Stimulated activated CD4-positive, alpha-beta T cell treated with anti-CD3 and anti-CD28 coated beads, Interleukin-2, amount 100 ng/mL, for 4 hours (primary cell): ENCODE results near the gene RORB.

Source experiments
- DNase-seq: peaks from one replicate; pipeline ENCODE4 v3.0.0-alpha.2; 2020; ENCODE audit warnings: low read depth

The RORB gene

DNA sequence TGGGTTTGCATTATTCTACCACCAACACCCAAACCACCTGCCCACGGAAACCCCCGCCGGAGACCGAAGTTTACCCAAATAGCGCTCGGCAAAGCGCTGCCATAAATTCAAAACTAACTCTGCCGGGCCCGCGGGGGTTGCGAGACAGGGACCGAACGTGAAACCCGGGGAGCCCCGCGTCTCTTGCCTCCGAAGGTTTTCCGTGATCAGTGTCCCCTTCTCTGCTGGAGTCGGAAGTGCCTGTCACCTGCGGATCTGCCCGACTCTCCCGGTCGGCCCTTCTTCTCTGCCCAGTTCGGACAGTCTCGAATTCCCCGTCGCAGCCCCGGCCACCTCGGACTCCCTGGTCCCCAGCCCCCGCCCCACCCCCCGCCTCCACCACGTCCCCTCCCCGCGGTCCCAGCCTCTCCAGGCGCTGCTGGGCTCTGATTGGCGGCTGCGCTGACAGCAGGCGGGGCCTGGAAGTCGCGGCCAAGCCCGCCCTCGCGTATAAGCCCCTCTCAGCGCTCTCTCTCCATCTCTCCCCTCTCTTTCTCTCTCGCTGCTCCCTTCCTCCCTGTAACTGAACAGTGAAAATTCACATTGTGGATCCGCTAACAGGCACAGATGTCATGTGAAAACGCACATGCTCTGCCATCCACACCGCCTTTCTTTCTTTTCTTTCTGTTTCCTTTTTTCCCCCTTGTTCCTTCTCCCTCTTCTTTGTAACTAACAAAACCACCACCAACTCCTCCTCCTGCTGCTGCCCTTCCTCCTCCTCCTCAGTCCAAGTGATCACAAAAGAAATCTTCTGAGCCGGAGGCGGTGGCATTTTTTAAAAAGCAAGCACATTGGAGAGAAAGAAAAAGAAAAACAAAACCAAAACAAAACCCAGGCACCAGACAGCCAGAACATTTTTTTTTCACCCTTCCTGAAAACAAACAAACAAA lies at the start of gene RORB:
Gene RORB (plus strand): TSS at position 517 of the 929 bp plus-strand sequence. CDS start 642 bp downstream, outside the sequence.
- DNase-seq: no peak

DNA sequence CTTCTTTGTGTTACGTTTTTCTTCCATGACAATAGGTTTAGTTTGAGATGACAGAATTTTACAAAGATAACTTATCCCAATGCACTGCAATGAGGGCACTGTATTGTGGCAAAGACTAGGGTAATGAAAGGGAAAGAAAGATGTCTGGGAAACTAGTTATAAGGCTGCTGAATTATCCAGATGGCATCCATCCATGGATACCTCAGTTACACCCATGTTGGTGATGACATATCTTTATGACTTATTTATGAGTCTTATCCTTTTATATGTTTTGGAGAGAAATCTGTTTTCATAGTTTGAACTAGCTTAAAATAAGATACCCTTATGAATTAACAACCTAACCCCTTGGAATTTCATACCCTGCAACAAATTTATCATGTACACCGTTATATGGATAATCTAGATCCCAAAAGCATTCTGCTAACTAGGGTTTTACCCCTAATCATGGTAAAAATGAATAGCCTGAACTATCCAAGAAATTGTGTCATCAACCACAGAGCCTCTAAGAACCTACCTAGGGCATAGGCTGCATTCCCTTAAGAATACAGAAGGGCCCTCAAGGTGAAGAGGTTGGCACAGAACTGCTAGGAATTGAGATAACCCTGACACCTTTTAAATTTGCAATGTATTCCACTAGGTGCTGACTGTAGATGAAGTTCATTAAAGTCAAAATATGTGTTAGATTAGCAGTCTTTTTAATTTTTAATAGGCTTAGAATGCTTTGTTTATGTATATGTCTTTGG lies 49.5 kb upstream of the RORB start:
- no peak for DNase-seq

DNA sequence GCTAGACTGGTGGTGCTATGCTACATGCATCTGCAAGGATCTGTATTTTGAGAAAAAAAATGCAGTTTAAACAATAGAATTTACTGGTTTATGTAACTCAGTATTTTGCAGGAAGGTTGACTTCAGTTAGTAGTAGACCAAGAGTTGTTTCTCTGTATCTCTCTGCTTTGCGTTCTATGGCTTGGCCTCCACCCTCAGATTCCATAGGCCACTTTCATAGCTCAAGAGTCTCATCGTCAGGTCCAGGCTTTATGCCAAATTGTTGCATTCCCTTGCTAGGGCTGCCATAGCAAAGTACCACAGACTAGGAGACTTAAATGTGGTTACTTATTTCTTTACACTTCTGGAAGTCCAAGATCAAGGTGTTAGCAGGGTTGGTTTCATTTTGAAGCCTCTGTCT lies 48.1 kb upstream of the RORB start:
- DNase-seq: no peak

GRCh38 chr9:74458832-74459231 lies 38.3 kb upstream of the RORB start:
- DNase-seq: no peak

- no peak for DNase-seq
Measured at GRCh38 chr9:74463825-74464224, 33.3 kb upstream of the RORB start.

DNA sequence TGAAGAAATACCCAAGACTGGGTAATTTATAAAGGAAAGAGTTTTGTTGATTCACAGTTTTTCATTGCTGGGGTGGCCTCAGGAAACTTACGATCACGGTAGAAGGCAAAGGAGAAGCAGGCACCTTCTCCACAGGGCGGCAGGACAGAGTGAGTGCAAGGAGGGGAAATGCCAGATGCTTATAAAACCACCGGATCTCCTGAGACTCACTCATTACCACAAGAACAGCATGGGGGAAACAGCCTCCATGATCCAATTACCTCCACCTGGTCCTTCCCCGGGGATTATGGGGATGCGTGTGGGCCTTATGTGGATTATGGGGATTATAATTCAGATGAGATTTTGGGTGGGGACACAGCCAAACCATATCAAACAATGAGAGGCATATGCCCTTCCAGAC lies 18.5 kb upstream of the RORB start:
- no peak for DNase-seq

DNA sequence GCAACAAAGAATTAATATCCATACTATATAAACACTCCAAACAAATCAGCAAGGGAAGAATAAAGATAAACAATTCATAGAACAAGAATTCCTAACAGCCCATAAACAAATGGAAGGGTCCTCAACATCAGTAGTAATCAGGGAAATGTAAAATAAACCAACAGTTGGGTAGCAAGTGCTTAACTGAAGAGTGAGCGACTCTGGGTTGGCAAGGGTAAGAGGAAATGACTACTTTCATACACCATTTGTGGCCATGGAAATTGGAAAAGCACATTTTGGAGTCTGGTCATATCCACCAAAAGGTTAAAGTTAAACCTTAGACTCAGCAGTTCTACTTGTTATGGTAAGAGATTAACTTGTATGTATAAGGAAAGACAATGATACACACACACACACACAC lies 17.4 kb upstream of the RORB start:
- DNase-seq: no peak

DNA sequence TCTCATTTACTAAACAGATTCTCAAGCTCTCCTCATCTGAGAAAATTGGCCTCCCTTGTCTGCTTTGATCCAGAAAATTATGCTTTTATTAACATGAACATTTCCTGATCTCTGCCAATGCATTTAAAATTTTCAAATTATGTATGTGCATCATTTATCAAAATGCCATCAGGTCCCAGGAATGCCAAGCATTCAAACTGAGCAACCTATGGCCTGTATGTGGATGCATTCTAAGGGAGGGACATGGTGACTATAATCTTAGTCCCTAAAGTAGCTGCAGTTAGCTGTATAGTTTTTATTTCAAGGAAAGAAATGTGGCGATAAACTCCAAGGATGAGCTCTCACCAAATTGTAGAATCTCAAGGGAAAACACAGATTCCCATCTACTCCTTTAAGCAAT lies 9.7 kb upstream of the RORB start:
- DNase-seq: no peak

DNA sequence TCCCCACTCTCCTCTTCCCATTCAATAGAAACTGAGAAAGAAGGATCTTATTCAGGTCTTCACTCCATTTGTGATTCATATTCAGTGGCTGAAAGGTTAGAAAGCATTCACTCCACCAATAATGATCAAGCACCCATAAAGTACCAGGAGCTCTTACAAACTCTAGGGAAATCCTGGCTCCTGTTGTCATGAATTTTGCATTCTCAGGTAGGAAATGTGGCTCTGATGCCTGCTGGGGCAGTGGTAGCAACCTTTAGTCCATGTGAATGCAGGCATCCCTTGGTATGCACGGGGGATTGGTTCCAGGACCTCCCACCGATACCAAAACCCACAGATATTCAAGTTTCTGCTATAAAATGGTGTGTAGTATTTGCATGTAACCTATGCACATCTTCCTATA lies 3.6 kb upstream of the RORB start:
- no peak for DNase-seq

- DNase-seq: no peak
Measured at GRCh38 chr9:74494490-74494889, 2.6 kb upstream of the RORB start.

- DNase-seq: no peak
Measured at GRCh38 chr9:74496406-74496805, 729 bp upstream of the RORB start.

DNA sequence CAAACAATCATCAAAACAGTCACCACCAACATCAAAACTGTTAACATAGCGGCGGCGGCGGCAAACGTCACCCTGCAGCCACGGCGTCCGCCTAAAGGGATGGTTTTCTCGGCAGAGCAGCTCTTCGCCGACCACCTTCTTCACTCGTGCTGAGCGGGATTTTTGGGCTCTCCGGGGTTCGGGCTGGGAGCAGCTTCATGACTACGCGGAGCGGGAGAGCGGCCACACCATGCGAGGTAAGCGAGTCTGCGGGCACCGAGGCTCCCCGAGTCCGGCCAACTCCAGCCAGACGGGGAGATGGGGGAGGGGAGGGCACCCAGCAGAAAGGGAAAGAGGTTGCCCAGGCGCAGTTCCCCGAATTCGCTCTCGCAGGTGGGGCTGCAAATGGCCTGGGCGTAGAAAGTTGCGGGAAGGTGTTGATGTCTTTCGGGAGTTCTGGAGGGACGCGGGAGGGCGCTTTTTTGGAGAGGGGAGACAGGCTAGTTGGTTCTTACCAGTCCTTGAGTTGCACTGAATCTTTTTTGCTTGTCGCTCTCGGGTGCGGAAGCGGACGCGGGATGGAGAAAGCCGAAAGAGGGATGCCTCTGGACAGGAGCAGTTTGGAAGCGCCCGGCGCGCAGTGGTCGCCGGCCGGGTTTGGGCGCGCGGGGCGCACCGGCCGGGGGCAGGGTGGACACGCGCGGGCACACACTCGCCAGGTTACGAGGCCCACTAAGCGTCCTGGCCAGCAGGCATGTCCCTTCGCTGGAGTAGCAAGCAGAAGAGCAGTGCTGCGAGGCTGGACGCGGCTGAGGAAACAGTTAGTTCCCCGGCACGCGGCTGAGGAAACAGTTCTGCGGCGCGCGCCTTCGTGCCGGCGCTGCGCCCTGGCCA lies 849 bp downstream of the RORB start:
- DNase-seq: no peak

DNA sequence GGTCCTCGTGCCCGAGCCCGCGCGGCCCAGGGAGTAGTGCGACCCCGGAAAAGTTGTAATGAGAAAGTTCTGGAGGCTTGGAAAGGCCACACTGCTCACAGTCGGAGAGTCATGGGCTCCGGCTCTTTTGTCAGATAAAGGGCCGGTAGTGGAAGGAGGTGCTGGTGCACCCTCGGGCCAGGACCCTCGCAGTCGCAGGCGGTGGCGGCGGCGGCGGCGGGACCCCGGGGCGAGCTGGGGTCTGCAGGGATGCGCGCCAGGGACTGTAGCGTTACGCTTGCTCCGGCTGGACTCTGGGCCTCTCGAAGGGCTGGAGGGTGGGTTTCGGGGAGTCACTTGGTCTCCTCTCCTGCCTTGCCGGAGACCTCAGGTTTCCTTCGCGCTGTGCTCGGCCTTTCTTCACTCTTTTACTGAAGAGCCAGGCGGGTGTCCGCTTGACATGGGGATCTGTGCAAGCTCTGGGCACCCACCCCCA lies 1.5 kb downstream of the RORB start:
- no peak for DNase-seq

DNA sequence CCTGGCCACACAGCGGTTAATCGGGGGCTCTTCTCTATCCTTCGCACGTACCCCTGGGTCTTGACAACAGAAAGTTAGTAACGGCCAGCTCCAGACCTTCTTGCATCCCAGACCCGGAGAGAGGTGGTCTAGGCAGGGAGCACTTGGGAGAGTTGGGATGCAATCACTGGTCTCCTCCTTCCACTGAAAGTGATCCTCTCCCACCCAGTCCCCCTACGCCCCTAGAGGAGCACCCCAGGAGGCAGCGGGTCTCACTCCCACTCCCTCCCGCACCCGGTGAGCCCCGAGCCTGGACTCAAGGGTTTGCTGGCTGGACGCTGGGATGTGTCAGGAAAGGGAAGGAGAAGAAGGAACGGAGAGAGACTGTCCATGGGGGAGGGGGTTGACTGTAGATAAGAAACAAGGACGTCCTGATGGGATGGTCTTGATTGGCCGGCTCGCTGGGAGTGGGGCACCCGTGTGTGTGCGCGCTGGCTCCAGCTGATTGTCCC lies 2.0 kb downstream of the RORB start:
- DNase-seq: no peak

GRCh38 chr9:74499770-74500583 lies 2.8 kb downstream of the RORB start:
- no peak for DNase-seq

- DNase-seq: no peak
Measured at GRCh38 chr9:74500584-74500924, 3.4 kb downstream of the RORB start.

- no peak for DNase-seq
Measured at GRCh38 chr9:74501570-74501969, 4.4 kb downstream of the RORB start.

- no peak for DNase-seq
Measured at GRCh38 chr9:74503219-74503618, 6.1 kb downstream of the RORB start.

- DNase-seq: no peak
Measured at GRCh38 chr9:74503666-74504065, 6.5 kb downstream of the RORB start.

DNA sequence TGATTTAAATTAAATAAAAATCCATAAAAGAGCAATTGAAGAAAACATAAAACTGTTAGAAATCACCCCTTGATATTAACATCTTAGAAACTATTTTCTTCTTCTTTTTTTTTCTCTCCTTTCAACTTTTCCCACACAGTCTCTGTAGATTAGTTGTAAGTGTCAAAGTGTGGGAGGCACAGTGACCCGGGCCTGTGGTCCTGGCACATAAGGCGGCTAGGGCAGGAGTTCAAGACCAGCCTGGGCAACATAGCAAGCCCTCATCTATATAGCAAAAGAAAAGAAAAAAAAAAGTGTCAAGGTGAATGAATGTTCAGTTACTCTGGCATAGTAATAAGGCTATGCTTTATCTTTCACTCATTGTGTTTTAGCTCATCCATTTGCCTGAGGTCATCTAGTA lies 14.2 kb downstream of the RORB start:
- no peak for DNase-seq

DNA sequence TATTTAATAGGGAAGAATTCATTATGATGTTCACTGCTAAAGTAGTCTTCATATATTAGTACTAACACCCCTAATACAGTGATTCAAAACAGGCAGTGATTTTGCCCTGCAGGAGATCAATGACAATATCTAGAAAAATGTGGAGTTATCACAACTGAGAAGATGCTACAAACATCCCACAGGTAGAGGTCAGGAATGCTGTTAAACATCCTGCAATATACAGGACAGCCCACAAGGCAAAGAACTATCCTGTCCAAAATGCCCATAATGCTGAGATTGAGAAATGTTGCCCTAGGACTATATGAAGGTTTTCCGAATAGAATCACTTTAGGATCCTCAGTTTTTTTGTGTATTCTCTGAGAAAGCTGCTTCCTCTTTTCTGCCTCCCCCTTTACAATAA lies 15.3 kb downstream of the RORB start:
- DNase-seq: no peak
